NCI-H2227 (cell line): ENCODE results near the gene KHNYN.
A peak's percentile ranks its signal among the peaks of the same experiment; 100 is the strongest.
"Not testable (repeated sequence)": the region's sequence is repeated elsewhere in the genome, so short reads cannot be mapped to it uniquely, and the experiment has no call there.

Experiments used
- DNase-seq: peaks from one replicate; lab custom pipeline; 2025; ENCODE audit not compliant: unreplicated experiment; lab: John Stamatoyannopoulos, UW

The KHNYN gene

GRCh38 chr14:24465805-24466204 is 36.1 kb downstream of the KHNYN start:
- no peak for DNase-seq

- DNase-seq: not testable (repeated sequence)
Measured at GRCh38 chr14:24470450-24470849, 40.7 kb downstream of the KHNYN start.

GRCh38 chr14:24473211-24473610 is 43.5 kb downstream of the KHNYN start:
- no peak for DNase-seq

- no peak for DNase-seq
Measured at GRCh38 chr14:24475261-24475660, 45.5 kb downstream of the KHNYN start.

- not testable (repeated sequence) for DNase-seq
Measured at GRCh38 chr14:24479999-24480398, 50.2 kb downstream of the KHNYN start.

- peak; percentile 8 for DNase-seq
Measured at GRCh38 chr14:24481622-24482324, 52.0 kb downstream of the KHNYN start.

GRCh38 chr14:24482699-24483303 is 53.0 kb downstream of the KHNYN start:
- not testable (repeated sequence) for DNase-seq

DNA sequence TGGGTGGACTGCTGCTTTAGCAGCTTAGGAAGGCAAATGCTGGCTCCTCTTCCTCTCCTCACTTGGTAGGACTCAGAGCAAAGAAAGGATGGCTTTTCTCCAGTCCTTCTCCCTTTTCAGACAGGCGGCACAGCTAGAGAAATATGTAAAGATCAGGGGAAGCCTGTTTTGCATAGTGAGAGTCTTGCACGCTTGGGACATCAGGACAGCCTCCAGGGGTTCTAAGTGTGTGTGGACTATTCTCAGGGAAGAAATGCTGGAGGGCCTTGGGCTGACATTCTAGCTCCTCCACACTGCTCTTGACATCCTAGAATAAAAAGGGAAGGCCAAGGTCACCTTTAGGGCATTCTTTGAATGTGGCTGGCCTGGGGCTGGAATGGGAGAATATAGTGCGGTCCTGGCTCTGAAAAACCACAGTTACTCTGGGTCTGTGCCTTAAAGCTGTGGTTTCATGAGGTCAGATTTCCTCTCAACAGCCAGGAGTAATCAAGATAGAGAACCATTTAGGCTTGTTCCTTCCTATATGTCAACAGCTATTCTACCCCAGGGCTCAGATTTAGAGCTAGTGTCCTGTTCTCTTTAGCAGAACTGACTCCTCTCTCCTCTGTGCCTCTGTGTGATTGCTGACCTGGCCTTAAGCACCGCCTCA is 54.0 kb downstream of the KHNYN start:
- DNase-seq: no peak
